ENCODE results near the gene SORCS2.

- TF ChIP-seq CTCF (IDR thresholded peaks at IDR 0.05; ENCODE audit: low read depth, low read length, poor library complexity, severe bottlenecking), result no peak
- no peak for TF ChIP-seq EZH2phosphoT487 (IDR thresholded peaks at IDR 0.05; ENCODE audit: borderline replicate concordance, low read length)
These were observed 576.4 kb downstream of the SORCS2 start for GRCh38 chr4:7768736-7769135.

Data from DOHH2 (cell line).